Liver (tissue), 3 donors: ENCODE results near the gene DDX46.

Experiments used
- ATF3 ChIP-seq: IDR thresholded peaks from 2 replicates; pipeline ENCODE4 v1.6.1; 2016; ENCODE audit warnings: antibody characterized with exemption
- CTCF ChIP-seq: fragments of 150-350 bp; IDR thresholded peaks from 2 replicates; pipeline ENCODE4 v1.5.1; 2017; ENCODE audit warnings: improper control_type of control experiment, low read depth, low read length; ENCODE audit not compliant: missing input control
- EGR1 ChIP-seq, 2 donors: IDR thresholded peaks; 2 replicates each; pipeline ENCODE4 v1.6.1; 2016 to 2018; ENCODE audit warnings: antibody characterized with exemption in 2 of 2, low read depth in 2 of 2
- FOXA1 ChIP-seq: IDR thresholded peaks from 2 replicates; pipeline ENCODE4 v1.6.1; 2016; ENCODE audit warnings: antibody characterized with exemption
- MAX ChIP-seq: IDR thresholded peaks from 2 replicates; pipeline ENCODE4 v1.6.1; 2016; ENCODE audit warnings: antibody characterized with exemption
- RAD21 ChIP-seq, 2 donors: IDR thresholded peaks; 2 replicates each; pipeline ENCODE4 v1.6.1; 2016; ENCODE audit warnings: antibody characterized with exemption in 2 of 2, mild to moderate bottlenecking in 2 of 2
- REST ChIP-seq: IDR thresholded peaks from 2 replicates; pipeline ENCODE4 v1.6.1; 2016; ENCODE audit warnings: antibody characterized with exemption, mild to moderate bottlenecking
- TAF1 ChIP-seq: conservative IDR thresholded peaks from 2 replicates; pipeline ENCODE4 v1.6.1; 2016; ENCODE audit warnings: antibody characterized with exemption, mild to moderate bottlenecking
- donor health status: healthy.
- donor health status: healthy.

- TF ChIP-seq CTCF: peak; percentile 74
- no peak for TF ChIP-seq TAF1
- no peak for TF ChIP-seq REST
- TF ChIP-seq MAX: no peak
- TF ChIP-seq EGR1 (IDR thresholded peaks at IDR 0.05; ENCODE audit: low read depth in 2 of 2): no peak
- no peak for TF ChIP-seq FOXA1
- TF ChIP-seq RAD21 (IDR thresholded peaks at IDR 0.05): peak; percentile 84 to 90
- TF ChIP-seq ATF3: no peak
Observed at GRCh38 chr5:134851307-134851923, 92.8 kb downstream of the DDX46 start.
